HL-60/S4 treated with retinoic acid at 250 ng/mL for 4 days and 3 days (cell line): ENCODE data around the gene KCNK2.

Experiments
- in situ Hi-C: fragments of 300-500 bp; cut with MboI; formaldehyde crosslinking; loops from 2 replicates; pipeline ENCODE4 v1.7.0; 2022; ENCODE audit warnings: low sequenced_read_pairs

The KCNK2 gene, protein sequence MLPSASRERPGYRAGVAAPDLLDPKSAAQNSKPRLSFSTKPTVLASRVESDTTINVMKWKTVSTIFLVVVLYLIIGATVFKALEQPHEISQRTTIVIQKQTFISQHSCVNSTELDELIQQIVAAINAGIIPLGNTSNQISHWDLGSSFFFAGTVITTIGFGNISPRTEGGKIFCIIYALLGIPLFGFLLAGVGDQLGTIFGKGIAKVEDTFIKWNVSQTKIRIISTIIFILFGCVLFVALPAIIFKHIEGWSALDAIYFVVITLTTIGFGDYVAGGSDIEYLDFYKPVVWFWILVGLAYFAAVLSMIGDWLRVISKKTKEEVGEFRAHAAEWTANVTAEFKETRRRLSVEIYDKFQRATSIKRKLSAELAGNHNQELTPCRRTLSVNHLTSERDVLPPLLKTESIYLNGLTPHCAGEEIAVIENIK

DNA sequence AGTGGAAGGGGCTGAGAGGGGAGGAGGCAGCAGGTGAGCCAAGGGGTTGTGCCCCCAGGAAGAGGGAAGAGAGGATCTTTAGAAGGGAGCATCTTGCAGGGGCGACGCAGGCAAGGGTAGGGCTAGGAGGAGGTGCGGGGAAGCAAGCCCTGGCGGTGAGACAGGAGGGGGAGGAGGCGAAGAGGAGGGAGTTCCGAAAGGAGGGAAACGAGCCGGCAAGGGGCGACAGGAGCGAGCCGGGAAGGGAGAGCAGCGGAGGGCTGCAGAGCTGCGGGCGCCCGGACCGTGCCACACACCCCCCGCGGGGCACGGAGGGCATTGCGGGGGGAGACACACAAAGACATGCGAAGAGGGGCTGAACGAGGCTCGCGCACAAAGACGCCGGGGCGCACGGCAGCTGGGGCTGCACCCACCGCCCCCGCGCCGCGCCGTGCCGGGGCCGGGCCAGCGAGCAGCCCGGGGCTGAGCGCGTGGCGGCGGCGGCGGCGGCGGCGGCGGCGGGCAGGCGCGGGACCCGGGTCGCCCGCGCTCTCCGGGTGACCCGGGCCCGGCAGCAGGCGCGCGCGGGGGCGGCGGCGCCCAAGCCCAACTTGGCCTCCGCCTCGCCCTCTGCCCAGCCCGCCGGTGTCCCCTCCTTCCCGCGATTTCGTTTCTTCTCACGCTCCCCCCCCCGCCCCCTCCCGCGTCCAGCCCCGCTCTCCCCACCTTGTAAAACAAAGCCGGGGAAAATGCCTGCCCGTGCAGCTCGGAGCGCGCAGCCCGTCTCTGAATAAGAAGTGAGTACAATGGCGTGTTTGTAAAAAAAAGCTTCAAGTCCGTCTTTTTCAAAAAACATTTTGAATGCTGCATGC is at the start of gene KCNK2:
TSS of gene KCNK2 (plus strand) at position 206 of the 851 bp plus-strand sequence. CDS start 649 bp downstream, outside the sequence.
- in situ Hi-C loops, result no loop called here

DNA sequence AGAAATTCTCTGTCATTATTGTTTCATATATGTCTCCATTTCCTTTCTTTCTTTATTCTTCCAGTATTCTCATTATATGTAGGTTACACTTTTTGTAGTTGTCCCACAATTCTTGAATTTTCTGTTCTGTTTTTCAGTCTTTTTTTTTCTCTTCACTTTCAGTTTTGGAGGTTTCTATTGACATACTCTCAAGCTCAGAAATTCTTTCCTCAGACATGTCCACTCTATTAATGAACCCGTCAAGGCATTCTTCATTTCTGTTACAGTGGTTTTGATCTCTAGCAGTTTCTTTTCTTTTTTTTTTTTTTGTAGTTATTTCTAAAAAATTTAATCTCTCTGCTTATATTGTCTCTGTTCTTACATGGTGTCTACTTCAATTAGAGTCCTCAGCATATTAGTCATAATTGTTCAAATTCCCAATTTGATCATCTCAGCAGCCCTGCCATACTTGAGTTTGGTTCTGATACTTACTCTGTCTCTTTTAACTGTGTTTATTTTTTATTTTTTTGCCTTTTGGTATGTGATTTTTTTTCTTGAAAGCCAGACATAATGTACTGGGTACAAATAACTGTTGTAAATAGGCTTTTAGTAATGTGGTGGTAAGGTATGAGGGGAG is 49.5 kb upstream of the KCNK2 start:
- in situ Hi-C loops, result no loop called here

DNA sequence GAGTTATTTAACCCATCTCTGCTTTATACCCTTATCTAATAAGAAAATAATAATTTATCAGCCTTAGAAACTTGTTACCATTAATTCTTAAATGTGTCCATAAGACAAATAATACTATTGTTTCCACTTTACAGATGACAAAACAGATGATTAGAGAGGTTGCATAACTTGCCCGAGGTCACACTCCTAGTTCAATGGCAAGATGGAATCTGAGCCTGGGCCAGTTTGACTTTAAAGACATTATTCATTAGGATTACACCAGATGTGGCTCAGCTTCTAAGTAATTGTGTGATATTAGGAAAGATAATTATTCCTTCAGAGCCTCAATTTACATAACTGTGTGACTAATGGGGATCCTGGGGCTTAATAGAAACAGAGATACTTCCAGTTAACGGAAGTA is 42.3 kb upstream of the KCNK2 start:
- in situ Hi-C loops, result no loop called here

DNA sequence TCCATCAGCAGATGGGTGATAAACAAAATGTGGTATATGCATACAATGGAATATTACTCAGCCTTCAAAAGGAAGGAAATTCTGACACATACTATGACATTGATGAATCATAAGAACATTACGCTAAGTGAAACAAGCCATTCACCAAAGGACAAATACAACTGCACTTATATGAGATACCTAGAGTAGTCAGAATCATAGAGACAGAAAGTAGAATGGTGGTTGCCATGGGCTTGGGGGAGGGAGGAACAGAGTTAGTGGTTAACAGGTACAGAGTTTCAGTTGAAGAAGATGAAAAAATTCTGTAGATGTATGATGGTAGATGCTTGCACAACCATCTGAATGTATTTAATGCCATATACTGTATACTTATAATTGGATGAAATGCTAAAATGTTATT is 39.1 kb upstream of the KCNK2 start:
- in situ Hi-C loops, result no loop called here

DNA sequence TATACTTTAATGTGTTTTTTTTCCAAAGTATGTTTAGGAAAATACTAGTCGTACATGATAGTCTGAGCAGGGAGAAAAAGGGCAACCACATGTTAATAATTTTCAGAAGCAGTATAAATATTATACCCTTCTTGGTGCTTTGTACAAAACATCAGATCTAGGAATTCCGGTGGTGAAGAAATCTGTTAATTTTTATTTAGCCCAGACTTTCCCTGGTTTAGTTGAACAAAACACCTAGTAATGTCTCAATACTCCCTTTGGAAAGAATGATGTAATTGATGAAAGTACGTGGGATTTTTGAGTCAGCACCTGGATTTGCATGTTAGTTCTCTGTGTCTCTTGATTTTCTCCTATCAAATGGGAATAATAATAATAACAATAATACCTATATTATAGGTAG is 38.4 kb upstream of the KCNK2 start:
- in situ Hi-C loops, result no loop called here

DNA sequence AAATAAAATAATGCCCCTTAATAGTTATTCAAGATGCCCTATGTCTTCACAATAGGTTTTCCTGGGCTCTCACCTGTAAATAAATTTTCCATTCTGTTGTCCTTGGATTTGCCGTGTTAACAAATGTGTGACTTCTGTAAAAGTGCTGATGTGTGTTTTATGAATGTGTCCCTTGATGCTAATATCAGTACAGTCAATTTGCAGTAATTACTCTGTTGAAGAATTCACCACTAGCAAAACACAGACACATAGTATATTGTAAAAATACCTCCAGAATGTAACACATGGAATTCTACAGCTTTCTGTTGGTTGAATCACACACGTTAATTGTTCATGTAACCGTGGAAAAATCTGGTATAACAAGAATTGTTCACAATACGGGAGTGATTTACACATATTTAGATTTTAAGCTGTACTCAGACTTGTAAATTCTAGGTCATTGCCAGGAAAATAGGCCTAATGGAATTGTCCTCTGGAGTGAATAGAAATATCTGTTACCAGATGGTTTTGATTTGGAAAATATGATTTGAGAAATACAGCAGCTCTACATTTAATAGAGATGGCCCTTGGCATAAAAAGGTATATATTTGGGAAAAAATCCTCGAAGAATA is 36.7 kb upstream of the KCNK2 start:
- in situ Hi-C loops, result no loop called here

DNA sequence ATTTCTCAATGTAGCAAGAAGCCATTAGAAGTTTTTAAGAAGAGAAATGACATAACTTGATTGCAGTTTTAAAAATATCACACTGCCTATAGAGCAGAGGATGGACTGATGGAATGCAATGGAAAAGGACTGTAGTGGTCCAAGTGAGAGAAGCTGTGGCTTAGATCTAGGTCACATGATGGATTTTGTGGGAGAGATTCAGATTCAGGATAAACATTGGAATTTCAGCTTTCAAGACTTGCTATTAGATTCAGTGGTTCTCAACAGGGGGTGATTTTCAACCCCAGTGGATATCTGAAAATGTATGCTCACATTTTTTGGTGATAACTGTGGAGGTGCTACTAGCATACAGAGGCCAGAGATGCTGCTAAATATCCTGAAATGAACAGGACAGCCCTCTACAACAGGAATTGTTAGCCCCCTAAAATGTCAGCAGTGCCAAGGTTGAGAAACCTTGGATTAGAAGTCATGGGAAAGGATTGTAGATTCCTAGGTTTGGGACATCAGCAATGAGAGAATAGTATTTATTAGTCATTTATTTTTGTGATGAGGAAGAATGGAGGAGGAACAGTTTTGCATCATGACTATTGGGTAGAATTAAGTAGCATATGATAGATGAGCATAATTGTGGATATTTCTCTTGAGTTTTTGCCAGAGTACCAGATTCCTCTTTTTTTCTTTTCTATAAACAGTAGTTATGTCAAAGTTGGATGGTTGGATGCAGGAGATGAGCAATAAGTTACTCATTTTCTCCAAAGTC is 30.1 kb upstream of the KCNK2 start:
- in situ Hi-C loops, result no loop called here

DNA sequence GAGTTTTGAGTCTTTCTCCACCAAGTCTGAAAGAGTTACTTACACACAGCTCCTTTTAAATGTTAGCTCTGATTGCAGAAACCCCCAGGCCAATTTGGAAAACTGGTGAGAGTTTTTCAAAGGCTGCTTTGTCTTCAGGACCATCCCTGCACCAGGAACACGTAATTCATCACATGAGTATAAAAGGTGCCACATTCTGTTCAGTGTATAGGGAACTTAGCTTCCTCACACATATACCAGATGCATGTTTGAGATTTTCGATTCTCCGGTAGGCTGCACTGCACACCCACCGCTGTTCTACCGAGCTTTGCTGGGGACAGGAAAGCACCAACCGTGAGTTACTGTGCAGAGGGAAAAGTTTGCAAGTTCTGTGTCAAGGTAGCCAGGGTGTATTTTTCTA is 28.3 kb upstream of the KCNK2 start:
- in situ Hi-C loops, result no loop called here

DNA sequence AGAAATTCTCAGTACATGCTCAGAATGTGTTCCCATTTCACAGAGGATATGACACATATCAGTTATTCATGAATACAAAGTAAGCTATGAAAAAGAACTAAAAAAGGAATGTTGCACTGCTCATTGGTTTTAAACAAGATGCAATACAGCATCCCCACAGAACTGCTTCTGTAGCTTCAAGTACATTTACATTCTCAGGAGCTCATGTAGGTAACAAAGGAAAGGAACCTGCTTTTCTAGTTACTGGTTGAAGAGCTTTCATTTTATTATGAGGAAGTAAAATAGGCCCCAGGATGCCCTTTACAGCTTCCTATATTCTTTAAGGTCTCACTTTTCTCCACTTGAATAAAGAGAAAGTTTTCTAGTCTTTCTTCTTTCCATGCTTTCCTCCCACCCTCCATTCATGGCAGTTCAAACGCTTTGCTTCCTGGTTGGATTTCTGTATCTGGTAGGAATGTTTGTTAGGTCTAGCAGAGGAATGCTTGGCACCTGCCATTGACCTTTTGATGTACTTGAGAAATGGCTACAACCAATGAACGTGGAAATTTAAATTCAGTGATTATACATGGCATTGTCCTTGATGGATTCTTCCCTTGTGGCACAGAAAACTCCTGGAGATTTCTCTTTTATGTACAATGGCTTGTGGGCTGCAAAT is 27.1 kb upstream of the KCNK2 start:
- in situ Hi-C loops, result no loop called here

DNA sequence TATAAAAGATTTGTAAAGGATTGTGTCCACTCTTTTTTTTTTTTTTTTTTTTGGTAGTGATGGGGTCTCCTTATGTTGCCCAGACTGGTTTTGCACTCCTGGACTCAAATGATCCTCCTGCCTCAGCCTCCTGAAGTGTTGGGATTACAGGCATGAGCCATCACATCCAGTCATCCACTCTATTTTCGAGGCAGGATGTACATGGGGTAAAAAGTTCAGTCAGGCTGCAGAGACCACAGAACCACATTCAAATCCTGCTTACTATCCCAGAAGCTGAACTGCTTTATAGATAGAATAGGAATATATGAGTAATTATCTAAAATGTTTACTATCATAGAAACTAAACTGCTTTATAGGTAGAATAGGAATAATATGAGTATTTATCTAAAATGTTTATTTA is 26.0 kb upstream of the KCNK2 start:
- in situ Hi-C loops, result no loop called here

DNA sequence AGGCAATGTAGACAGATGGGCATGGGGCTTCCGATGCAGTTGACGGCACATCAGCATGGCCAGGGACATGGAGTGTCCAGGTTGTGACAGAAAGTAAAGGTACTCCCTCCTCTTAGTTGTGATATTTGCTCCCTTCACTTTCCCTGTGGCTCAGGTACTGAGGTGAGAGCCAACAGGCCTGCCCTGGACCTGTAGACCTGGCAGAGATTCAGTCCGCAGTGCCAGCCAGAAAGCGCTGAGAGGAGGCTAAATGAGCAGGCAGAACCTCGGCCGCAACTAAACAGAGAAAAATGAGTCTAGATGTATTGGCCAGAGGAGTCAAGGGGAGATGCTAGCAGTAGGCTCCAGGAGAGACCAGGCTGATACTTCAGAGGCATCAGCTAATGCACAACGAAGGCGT is 22.6 kb upstream of the KCNK2 start:
- in situ Hi-C loops, result no loop called here

DNA sequence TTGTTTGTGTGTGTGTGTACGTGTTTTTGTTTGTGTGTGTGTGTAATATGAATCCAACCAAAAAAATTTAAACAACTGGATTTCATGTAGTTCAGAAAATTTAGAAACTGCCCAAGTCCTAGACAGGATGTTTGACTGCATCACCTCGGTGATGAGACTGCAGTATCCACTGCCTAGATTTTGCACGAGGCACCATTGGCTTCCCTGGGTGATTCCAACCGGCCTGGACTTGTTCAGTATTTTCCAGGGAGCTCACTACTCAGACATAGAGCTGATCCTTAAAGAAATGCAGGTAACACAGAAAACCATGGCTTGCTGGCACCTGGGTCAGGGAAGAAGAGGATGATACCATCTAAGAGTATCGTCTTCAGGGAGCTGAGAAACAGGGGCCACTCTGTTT is 18.2 kb upstream of the KCNK2 start:
- in situ Hi-C loops, result no loop called here

DNA sequence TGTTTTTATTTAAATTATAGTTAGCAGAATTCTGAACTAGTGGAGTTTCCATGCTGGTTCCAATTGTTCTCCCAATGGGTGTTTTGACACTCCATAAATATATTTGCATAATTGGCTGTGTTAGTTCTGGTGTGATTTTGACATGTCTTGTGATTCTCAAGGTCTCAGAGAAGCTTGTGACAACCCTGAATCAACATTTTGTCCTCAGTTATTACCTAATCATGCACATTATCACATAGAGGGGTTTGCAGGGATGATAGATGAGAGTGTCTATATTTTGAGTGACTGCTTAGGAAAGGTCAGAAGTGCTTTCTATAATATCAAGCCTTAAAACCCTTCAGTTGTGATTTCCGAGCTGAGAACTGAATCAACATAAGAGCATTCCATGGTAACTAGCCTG is 11.5 kb upstream of the KCNK2 start:
- in situ Hi-C loops, result no loop called here

DNA sequence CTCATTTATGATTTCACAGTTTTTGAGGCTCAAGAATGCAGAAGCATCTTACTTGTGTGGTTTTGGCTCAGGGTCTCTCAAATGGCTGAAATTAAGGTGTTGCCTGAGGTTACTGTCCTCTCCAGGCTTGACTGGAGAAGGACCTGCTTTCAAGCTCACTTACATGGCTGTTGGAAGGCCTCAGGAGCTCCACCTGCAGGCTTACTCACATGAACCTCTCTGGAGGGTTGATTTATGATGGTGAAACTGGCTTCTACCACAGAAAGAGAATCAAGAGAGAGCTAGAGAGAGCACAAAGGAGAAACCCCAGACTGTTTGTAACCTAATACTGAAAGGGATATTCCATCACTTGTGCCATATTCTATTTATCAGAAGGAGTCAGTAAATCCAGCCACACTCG is 6.2 kb upstream of the KCNK2 start:
- in situ Hi-C loops, result no loop called here

DNA sequence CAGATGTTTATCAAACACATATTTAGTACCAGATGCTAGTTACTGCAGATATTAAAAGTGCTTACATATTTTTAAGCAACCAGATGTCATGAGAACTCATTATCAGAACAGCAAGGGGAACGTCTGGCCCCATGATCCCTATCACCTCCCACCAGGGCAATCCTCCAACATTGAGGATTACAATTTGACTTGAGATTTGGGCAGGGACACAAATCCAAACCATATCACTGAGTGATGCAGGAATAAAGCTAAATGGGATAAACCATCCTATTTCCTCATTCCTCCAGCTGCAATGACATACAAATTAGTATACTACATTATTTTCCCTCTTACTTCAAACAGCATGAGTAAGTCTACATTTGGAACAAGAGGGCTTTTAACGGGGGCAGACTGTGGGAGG is 3.1 kb upstream of the KCNK2 start:
- in situ Hi-C loops, result no loop called here

DNA sequence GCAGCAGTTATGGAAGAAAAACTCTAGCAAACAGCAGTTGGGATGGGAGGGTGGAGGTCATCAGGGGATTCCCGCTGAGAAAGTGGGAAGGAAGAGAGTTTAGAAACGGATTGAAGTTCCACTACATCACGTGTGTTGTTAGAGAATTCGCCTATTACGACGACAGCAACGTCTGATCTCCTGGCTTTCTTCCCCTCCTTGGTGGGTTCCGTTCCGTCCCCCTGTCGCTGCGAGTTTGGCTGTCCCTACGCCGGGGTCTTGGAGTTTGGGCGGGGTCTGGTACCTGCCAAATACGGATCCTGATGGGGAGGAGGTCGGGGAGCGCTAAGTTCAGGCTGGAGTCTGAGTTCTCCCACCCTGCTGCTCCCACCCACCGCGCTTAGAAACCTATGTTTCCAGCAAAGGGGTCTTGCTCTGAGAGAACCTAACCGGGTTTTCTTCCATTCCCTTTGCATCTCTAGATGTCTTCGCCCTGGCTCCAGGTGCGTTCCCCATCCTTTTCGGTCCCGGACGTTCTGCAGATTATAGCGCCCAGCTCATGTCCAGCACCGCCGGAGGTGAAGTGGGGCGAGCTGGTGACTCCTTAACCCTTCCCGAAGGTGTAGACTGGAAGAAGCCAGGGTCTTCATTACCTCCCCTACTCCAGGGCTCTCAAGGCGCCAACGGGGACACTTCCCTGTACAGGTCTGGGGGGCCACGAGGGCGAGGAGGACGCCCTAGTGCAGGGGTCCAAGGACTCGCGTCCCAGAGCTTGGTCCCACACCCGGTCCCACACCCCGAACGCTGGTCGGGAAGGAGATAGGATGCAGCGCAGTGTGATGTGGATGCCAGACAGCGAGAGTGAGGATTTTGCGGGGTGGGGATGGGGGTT is 641 bp upstream of the KCNK2 start:
- in situ Hi-C loops, result no loop called here

DNA sequence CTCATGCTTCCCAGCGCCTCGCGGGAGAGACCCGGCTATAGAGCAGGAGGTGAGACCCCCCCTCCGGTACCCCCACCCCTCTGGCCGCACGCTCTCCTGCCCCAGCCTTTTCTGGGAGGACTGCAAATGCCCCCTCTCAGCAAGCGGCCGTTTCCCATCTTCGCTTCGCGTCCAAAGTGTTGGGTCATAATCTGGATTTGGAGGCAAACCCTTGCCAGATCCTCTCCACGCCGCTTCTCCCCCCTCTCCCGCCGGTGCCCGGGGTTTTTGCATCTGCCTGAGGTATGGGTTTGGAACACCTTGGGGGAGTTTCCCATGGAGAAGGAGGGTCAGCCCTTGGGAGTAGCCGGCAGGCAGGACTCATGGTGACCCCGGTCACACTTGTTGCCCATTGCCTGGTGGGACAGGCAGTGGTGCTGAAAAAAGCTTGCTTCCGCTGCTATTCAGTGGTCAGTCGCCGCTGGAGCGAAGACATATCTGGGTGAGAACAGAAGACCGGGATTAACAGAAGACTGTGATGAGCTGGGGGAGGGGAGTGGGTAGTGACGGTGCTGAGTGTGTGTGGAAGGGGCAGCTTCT is 935 bp downstream of the KCNK2 start:
- in situ Hi-C loops, result no loop called here

DNA sequence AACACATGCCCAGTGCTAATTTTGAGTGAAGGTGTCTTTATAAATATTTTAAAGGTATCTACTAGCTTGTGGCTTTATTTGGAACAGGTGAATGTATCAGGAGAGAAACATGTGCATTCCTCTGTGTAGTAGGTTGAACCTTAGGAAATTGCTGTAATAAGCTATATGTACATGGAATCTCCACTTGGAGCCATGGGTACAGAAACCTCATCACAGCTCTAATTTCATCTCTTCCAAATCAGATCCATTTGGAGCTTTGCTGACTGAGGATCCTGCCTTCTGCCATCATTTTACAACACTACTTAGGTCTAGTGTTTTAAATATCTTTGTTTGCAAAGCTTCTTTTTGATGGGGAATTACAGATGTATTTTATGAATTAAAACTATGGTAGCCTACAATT is 2.1 kb downstream of the KCNK2 start:
- in situ Hi-C loops, result no loop called here

DNA sequence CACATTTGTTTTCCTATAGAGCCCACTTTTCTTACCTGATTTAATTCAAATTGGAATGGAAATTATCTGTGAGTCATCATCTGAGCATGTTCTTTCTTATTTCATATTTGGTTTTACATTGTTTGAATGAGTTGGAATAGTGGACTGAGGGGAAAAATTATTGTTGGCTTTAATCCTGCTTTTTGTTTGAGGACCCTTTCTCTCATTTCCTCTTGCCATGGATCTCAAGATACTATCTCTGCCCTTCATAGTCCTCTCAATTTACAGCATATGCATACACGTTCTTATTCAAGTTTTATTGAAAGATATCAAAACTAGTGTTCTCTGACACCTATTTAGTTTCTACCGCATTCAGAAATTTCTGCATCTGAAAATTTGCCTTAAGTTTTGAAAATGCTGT is 5.1 kb downstream of the KCNK2 start:
- in situ Hi-C loops, result no loop called here
